ENCODE measurements around the gene ZYG11B.
"Not testable (repeated sequence)": the region's sequence is repeated elsewhere in the genome, so short reads cannot be mapped to it uniquely, and the experiment has no call there.

DNA sequence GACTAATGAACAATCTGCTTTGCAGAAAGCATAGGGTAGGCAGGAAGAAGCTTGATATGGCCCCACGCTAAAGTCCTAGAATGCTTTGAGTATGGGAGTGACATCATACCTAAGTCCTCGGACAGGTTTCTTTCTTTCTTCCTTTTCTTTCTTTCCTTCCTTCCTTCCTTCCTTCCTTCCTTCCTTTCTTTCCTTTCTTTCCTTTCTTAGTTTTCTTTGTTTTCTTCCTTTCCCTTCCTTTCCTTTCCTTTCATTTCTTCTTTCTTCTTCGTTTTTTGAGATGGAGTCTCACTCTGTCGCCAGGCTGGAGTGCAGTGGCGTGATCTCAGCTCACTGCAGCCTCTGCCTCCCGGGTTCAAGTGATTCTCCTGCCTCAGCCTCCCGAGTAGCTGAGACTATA, 67.5 kb downstream of the ZYG11B start:
- not testable (repeated sequence) for TF ChIP-seq POLR2AphosphoS5 (IDR thresholded peaks at IDR 0.05; ENCODE audit: borderline replicate concordance, low read depth, low read length); EZH2 (IDR thresholded peaks at IDR 0.05); FOXP2 (optimal IDR thresholded peaks at IDR 0.05; ENCODE audit: control extremely low read depth, extremely low read length, insufficient read depth)

All from SK-N-MC (cell line).